EH (cell line): ENCODE results near the gene PRKCA.
A peak's percentile ranks its signal among the peaks of the same experiment; 100 is the strongest.

ENCODE experiments used
- DNase-seq: peaks from one replicate; pipeline ENCODE4 v3.0.0-alpha.2; 2015; ENCODE audit warnings: low read depth

Gene PRKCA

DNA sequence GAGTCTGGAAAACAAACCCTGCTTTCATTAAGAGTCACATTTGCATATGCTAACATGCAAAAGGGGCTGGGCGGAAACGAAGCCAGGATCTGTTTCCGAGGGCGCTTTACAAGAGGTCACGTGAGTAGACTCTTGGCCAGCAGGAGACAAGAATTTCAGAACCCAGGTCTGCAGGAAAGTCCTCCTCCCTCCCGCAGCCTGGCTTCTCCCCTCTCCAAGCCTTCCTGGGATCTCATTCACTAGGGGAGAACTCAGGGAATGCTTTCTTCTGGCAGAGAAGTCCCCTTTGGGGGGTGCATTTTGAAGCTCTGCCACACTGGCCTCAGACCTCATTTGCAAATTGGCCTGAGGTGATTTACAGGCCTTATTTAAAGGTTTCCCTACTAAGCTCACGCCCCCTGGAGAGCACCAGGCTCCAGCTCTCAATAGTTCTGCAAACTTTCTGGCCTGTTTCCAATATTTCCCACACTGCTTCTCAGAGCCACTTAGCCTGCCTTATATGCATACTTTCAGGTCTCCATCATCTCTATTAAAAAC is 475.3 kb downstream of the PRKCA start:
- peak; percentile 41 for DNase-seq

DNA sequence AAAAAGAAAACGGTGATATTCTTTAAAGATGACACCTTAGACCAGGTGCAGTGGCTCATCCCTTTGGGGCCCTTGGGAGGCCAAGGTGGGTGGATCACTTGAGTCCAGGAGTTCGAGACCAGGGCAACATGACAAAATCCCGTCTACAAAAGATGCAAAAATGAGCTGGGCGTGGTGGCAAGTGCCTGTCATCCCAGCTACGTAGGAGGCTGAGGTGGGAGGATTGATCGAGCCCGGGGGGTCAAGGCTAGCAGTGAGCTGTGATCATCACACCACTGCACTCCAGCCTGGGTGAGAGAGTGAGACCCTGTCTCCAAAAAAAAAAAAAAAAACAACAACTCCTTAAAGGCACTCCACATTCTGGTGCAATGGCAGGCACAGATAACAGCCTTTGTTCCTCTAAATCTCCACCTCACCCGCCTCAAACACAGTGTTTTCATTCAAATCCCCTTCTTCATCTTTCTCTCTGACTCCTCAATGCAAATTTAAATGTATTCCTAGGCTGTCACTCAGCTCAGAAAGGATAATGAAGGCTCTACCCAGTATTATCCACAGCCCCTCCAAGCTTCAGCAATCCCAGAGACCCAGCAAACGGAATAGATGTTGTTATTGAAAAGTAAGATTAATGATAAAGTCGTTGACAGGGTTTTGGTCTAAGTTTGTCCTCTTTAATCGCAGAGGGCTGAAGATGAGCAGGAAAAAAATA is 476.3 kb downstream of the PRKCA start:
- no peak for DNase-seq

DNA sequence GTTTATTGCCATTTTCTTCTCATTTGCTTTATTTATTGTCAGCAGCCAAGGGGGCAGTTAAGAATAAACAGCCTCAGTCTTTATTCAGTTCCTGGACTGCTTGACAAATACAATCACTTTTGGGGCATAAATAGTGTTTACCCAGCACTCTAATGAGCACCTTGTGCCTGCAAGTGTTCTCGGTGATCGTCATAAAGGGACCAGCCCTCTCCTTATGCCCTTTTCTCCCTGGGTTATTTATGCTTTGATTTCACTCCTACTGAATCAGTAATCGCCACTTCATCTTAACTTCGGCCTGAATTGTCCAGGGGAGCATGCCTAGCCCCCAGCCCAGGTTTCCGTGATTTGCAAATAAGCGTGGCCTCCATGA is 476.8 kb downstream of the PRKCA start:
- no peak for DNase-seq

DNA sequence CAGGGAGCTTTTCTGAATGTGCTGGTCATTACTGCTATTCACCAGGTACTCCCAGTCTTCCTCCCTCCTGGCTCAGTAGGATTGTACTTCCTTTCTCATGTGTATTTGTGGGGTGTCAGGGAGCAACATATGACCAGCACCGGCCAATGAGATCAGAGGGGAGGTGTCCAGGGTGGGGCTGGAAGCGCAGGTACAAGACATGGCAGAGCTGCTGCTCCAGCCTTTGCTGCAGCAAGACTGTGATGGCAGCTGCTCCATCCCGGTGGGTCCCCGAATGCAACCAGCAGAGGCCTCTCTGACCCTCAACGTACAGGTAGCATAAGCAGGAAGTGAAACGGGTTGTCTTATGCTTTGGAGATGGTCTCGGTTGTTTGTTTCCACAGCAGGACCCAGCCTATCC is 478.7 kb downstream of the PRKCA start:
- DNase-seq = no peak

DNA sequence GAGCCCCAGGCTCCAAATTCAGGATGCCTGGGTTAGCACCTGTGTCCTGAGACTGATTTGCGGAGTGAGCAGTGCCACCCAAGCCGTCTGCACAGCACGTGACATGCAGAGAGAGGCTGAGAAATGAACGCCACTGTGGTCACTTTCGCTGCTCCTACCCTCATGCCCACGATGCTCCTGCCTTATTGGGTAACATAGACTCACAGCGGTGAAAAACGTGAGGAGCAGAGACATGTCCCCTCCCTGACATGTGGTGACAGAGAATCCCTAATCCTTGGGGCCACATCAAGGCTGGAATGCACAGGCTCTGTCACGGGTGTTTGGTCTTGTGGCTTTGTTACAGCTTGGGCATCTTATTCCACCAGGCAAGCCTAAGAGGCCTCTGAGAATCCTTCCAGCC is 480.4 kb downstream of the PRKCA start:
- no peak for DNase-seq

DNA sequence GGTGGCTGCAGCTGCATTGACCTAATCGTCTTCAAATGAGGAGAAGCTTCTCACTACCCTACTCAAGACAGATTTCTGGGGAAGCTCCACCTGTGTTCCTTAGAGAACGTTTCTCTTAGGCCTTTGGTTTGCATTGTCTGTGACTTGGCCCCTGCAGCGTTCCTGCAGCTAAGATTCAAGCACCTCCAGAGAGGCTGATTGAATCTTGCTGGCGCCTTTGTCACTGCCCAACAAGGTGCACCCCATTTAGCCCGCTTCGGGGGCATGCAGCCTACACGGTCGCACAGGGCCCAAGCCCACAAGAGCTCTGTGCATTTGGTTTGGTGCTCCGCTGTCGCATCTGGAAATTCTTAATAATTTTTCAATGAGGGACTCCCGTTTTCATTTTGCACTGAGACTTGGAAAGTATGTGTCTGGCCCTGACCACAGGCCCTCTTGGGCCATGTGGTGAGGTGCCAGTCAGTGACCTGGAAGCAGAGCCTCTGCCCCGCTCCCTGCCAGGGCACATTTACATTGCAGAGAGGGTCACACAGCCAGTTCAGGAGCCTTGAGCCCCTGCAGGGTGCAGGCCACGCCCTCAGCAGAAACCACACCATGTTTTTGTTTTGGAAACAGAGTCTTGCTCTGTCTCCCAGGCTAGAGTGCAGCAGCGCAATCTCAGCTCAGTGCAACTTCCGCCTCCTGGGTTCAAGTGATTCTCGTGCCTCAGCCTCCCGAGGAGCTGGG is 481.4 kb downstream of the PRKCA start:
- no peak for DNase-seq

DNA sequence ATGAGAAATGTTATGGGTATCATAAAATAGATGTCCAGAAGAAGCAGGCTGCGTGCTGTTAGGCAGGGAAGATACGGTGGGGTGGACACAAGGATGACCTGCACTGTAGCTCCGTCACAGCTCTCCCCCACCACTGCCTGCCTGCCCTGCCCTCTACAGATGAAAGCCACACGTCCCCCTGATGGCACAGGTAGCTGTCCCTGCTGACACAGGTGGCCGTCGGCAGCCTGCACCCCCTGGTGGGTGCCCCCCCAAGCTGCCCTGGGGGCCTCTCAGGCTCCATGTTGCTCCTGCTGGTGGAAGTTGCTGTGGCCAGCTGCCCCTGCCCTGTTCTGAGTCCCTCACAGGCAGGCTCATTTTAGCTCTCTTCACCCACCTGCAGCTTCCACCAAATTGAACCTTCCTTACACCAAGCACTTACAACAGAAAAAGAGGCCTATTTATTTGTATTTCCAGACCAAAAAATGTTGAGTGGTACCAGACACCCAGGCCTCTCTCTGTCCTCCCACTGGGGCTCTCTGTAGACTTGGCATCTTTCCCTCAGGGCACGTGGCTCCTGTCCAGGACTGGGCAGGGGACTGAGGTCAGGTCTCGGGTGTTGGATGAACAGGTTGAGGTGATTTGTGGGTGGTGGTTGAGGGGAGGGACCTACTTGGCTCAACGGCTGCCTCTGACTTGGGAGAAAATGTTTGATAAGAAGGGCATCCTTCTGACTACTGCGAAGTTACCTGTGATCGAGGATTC is 482.4 kb downstream of the PRKCA start:
- no peak for DNase-seq

DNA sequence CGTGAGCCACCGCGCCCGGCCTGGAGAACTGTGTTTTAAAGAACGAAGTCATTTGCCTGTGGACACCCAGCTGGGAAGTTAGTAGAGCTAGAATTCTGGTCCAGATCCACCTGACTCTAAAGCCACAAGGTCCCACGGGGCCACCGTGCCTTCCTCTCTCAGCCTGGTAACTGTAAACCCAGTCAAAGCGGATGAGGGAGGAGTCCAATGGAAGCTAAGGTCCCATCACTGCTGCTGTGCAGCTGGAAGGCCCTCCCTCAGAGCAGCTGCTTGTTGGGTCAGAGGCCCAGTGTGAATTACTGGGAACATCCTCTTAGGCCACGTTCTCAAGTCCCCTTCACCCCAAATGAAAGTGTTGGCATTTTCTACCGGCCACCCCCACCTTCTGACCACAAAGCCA is 483.7 kb downstream of the PRKCA start:
- no peak for DNase-seq

DNA sequence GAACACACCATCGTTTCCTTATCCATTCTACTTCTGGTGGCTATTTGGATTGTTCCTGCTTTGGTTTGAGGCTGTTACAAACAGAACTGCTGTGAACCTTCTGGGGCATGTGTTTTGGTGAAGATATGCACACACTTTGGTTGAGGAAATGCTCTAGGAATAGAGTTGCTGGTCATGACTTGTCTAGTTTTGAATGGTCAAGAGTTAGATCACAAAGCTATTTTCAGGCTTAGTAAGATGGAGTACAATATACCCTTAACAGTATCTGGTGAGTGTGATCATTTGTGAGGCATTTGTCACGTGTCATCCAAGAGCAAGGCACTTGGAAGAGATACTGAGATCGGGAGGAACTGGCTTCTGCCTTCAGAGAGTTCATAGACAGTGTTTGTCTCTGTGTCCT is 485.5 kb downstream of the PRKCA start:
- no peak for DNase-seq

DNA sequence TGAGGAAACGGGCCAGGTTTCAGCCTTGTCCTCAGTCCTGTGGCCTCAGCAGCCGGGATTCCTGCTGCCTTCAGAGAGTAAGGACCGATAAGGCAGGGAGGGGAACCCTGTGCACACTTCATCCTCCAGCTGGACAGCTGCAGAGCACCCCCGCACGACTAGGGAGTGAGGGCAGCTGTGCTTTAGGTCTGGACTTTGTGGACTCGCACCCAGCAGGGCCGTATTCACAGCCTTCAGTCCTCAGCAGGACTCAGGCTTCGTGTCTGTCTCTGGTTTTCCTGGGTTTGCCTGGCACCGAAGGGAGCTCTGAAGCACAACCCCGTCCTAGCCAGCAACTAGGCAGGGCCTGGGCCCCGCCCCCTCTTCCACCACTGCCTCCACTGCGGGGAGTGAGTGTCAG is 486.7 kb downstream of the PRKCA start:
- DNase-seq = no peak

DNA sequence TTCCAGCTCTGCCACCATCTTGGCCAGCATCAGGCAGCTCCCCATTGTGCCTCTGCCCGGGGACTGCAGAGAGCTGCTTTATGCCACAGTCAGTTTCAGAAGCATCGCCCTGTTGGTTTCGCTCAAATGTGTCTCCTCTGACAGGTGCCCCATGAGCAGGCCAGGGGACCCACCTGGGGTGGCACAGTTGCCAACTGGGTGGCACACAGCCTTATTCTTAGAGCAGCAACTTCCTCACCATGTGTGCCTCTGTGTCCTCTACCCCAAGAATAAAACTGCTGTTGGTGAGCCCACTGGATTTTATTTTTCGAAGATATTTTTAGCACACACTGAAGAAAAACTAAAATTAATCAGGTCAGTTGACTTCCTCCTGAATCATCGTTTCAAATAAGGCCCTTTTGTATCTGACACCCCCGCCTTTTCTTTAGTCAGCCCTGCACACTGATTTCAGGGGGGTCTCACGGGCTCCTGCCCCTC is 487.6 kb downstream of the PRKCA start:
- no peak for DNase-seq

DNA sequence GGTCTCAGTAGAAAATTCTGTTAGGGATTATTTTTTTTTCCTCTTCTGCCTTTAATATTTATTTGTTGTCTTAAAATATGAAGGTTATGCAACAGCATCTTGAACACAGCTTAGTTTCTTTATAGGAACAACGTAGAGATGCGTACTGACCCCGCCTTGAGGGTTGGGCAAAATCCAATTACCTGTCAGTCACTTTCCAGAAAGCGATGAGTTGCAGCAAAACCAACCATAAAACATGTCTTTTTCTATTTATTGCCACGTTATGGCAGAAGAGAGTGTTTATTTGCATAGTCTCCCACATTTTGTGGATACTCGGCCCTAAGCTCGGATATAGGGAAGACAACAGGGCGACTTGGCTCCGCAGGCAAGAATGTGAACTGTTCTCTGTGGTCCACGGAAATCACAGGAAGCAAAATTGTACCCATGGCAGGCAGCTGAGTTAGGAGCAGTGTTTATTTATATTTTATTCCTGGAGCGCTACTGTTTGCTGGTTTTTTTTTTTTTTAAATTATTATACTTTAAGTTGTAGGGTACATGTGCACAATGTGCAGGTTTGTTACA is 488.2 kb downstream of the PRKCA start:
- DNase-seq = no peak

DNA sequence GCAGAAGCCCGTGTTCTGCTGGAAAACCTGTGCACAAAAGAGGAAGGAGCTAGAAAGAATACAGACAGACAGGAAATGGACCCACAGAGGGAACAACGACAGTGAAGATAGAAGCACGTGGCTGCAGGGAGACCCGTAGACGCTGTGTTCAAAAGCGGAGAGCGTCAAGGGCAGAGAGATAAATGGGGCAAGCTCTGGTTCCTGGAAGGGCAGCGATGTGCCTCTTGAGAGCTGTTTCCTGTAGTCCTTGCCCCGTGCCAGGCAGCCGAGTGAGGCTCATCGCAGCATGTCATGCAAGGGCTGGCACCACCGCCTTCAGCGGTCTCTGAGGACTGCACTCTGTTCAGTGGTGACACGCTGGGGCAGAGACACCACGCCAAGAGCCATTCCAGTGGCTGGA is 488.9 kb downstream of the PRKCA start:
- DNase-seq = no peak

DNA sequence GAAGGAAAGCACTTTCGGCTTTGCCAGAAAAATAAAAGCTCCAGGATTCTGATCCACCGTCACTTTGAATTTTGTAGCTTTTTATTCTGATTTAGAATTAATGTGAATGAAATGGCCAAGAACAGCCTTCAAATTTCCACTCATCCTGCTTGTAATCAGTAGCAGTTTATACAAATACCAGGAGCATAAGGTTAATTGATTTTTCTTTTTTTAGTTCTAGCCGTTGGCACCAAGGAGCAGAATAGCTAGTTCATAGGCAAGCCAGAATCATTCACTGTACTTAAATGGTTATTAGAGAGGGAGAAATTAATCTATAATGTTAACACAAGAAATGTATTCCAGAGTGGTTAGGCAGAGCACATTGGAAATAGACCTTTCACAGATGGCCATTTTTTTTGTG is 491.4 kb downstream of the PRKCA start:
- no peak for DNase-seq

DNA sequence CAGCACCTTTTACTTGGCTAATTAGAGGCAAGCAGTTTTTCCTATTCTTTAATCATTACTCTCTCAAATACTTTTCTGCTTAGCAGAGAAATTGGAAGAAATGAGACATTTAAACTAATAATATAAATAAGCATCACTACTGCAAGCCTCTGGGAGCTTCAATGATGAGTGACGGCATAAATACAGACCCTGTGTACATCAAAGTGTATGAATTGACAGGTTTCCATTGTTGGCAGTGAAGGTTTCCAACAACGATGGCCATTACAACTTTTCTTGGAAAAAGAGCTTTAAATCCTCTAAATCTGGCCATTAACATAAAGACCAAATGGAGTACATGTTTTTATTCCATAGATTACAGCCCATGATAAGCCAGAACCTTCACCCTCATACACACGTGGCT is 493.1 kb downstream of the PRKCA start:
- DNase-seq = no peak

DNA sequence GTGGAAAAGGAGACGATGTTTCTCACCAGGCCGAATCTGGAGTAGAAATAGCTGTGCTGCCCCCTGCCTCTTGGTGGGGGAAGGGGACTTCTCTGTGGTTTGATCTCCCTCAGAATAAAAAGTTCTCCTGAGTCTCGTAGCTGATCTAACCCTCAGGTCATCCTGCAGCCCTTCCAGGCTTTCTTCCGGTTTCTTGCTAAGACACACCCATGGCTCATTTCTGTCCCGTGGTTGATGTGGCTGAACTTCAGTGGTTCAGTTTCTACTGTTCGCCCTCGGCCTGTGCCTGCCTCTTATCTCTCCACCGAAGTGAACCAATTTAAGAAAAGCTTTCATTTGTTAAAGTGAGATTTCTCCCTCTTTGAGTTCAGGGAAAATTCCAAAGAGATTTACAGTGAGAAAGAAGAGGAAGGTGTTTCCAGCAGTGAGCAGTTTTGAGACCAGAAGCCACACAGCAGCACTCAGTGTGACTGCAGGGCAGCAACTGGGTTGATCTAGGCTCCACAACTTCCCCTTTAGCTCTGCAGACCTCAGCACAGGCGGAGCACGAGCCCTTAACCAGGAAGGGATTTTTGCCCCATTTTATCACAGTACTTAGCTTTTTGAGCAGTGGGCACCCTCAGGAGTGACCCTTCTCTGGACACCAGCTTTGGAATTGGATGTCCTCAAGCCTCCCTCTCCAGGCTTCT is 497.6 kb downstream of the PRKCA start:
- no peak for DNase-seq

DNA sequence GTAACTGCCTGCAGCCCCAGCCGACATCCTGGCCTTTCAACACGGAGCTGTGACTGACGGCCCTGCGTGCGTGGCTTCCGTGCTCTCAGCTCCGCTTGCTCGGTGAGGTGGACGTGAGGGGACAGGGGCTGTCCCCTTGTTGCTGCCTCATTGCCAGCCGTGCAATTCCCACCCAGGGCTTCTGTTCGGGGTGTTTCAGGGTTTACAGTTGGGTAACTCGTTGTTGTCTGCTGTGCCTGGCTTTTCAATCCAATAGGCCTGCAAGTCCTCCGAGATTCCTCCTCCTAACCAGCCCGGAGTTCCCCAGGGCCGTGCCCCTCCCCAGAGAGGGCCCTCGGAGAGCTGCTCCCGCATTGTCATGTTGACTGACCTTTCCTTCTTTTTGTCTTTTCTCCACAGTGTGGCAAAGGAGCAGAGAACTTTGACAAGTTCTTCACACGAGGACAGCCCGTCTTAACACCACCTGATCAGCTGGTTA is 501.1 kb downstream of the PRKCA start:
- DNase-seq = no peak

DNA sequence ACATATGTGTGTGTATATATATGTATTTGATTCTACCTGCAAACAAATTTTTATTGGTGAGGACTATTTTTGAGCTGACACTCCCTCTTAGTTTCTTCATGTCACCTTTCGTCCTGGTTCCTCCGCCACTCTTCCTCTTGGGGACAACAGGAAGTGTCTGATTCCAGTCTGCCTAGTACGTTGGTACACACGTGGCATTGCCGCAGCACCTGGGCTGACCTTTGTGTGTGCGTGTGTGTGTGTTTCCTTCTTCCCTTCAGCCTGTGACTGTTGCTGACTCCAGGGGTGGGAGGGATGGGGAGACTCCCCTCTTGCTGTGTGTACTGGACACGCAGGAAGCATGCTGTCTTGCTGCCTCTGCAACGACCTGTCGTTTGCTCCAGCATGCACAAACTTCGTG is 503.2 kb downstream of the PRKCA start:
- DNase-seq = no peak

DNA sequence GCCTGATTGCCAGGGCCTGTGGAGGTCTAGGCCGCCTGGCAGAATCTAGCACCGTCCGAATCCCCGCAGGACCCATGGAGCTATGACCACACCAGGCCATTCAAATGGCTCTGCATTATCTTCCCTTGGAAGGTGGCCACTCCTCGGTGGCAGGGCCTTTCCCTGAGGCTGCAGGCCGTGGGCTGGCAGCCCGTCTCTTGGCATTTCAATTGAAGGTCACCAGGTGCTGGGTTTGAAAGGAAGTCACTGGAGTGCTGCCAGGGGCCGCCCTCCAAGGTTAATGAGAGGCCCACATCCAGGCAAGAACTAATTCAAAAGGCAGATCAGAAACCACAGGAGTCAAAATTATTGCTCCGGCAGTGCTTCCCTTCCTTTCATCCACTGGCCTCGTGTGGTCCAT is 504.8 kb downstream of the PRKCA start:
- DNase-seq = no peak

DNA sequence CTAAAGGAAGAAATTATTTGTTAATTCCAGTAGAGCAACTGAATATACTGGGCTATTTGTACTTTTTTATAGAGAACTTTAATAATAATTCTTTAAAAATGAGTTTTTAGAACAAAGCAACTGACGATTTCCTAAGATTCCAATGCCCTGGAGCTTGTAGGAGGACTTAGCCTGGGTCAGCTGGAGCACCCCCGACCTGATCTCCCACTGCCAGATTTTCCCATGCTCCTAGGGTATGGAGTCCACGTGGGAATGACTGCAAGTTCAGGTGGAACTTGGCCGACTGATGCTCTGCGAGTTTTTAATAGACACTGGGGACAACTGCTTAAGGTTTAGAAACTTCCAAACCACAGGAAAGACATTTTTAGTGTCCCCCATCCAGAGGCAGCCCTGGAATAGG is 507.0 kb downstream of the PRKCA start:
- DNase-seq = no peak

DNA sequence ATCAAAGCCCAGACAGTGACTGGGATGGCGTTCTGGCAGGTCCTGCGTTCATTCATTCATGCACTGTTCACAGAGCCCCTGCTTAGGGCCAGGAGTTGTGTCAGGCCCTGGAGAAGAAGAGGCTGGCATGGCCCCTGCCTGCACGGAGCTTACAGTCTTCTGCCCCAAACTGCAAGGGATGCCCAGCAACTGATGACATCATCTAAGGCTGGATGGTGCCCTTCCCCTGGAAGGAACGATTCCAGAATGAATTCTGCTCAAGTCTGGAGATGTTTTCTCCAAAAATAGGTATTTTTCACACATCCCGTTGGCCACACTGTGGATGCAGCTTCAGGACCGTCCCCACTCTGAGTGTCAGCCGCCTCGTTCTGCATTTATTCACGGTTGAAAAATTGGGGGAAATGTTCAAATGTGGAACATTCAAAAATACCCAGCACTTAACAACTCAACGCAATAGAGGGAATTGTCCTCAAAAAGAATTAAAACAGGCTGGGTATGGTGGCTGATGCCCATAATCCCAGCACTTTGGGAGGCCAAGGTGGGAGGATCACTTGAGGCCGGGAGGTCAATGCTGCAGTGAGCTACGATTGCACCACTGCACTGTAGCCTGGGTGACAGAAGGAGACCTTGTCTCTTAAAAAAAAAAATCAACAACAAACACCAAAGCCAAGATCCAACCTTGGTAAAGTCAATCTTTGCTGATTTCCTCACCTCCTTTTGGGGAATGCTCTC is 508.7 kb downstream of the PRKCA start:
- DNase-seq = no peak
